ENCODE data around the gene CCPG1.

DNA sequence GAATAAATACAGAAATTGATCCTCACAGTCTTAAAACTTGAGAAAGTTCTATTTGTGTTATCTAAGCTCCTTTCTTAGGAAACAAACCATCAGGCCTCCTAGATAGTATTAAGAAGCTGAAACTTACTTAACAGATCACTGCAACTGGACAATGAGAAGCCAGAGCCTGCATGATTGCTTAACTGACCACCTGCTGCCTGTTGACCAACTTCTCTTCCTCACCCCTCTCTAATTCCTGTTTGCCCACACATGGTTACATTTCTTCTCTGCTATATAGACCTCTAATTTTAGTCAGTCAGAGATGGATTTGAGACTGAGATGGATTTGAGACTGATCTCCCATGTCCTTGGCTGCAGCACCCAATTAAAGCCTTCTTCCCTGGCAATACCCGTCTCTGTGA is 13.5 kb downstream of the CCPG1 start:
- TF ChIP-seq, protein P1, sequence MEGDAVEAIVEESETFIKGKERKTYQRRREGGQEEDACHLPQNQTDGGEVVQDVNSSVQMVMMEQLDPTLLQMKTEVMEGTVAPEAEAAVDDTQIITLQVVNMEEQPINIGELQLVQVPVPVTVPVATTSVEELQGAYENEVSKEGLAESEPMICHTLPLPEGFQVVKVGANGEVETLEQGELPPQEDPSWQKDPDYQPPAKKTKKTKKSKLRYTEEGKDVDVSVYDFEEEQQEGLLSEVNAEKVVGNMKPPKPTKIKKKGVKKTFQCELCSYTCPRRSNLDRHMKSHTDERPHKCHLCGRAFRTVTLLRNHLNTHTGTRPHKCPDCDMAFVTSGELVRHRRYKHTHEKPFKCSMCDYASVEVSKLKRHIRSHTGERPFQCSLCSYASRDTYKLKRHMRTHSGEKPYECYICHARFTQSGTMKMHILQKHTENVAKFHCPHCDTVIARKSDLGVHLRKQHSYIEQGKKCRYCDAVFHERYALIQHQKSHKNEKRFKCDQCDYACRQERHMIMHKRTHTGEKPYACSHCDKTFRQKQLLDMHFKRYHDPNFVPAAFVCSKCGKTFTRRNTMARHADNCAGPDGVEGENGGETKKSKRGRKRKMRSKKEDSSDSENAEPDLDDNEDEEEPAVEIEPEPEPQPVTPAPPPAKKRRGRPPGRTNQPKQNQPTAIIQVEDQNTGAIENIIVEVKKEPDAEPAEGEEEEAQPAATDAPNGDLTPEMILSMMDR (conservative IDR thresholded peaks at IDR 0.05; ENCODE audit: low read depth, low read length) = no peak
- TF ChIP-seq EZH2 (IDR thresholded peaks at IDR 0.05; ENCODE audit: borderline replicate concordance, low read depth, low read length, poor library complexity, severe bottlenecking) = no peak
